ENCODE measurements around the gene TP53I11. TPM values are rescaled to one million over a fixed set of nuclear protein-coding genes. Genes with fewer than 3 reads are reported as not detected.

The TP53I11 gene
- total RNA-seq, 2 donors from 2014 or later: 21.8 to 91.0 TPM

DNA sequence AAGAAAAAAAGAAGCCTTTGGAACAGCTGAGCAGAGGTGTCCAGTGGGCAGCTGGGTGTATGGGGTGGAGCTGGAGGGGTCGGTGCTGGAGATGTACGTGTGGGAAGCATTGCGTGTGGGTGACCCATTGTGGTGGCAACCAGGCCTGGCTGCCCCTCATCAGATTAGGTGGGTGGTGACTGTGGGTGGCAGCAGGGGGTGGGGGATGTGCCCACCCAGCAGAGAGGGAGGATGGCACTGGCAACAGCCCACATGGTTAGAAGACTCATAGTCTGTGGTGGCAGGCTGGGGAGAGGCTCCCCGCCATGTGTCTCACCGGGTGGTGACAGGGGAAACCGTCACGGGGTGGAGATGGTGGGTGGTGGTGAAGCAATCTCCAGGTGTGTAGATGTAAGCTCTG lies 27.6 kb downstream of the TP53I11 start:
- intact Hi-C loops (cut with DNase I): loop anchor here (10.0 kb wide), 1 partner anchor 402 kb away; no protein-coding TSS in a partner anchor

DNA sequence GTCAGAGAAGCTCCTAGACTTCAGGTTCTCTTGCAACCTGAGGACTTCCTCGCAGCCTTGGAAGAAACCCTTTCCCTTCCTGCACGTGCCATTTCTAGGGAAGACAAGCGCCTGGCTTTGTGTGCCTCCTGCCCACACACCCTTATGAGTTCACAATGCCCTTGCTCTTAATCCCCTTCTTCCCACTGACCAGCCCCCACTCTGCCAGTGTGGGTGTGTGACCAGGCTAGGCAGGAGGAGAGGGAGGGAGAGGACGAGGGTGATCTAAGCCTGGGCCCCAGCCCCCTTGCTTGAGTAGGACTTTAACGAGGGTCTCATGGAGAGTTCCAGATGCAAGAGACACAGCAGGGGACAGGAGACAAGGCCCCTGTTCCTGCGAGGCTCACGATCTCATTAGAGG lies 30.2 kb downstream of the TP53I11 start:
- H3K27ac ChIP-seq: no peak overlapping the region
- no peaks in the 10 kb centered on the region for H3K36me3 ChIP-seq (replicated peaks in 1 of 2; ENCODE audit: insufficient read depth in 1 of 2, low read depth in 2 of 2)
- ATAC-seq (no peak), DNase-seq (no peak)
- no peaks in the 10 kb centered on the region for H3K9me3 ChIP-seq
- no peak overlapping the region for H3K4me3 ChIP-seq
- no peak for TF ChIP-seq POLR2A (IDR thresholded peaks at IDR 0.05)
- TF ChIP-seq, protein P1, sequence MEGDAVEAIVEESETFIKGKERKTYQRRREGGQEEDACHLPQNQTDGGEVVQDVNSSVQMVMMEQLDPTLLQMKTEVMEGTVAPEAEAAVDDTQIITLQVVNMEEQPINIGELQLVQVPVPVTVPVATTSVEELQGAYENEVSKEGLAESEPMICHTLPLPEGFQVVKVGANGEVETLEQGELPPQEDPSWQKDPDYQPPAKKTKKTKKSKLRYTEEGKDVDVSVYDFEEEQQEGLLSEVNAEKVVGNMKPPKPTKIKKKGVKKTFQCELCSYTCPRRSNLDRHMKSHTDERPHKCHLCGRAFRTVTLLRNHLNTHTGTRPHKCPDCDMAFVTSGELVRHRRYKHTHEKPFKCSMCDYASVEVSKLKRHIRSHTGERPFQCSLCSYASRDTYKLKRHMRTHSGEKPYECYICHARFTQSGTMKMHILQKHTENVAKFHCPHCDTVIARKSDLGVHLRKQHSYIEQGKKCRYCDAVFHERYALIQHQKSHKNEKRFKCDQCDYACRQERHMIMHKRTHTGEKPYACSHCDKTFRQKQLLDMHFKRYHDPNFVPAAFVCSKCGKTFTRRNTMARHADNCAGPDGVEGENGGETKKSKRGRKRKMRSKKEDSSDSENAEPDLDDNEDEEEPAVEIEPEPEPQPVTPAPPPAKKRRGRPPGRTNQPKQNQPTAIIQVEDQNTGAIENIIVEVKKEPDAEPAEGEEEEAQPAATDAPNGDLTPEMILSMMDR (IDR thresholded peaks at IDR 0.05): no peak
- 59 to 69% methylated on average over 7 of the region's 7 CpGs for WGBS, 2 donors
- no peaks in the 10 kb centered on the region for H3K27me3 ChIP-seq
- no peaks in the 10 kb centered on the region for H3K4me1 ChIP-seq
- intact Hi-C loops (cut with DNase I): loop anchor here (10.0 kb wide), 1 partner anchor 404 kb away; no protein-coding TSS in a partner anchor

More for the DNA sequence above, 27.6 kb downstream of the TP53I11 start:
- no peaks in the 10 kb centered on the region for H3K9me3 ChIP-seq
- H3K27me3 ChIP-seq: no peaks in the 10 kb centered on the region
- H3K4me3 ChIP-seq: no peak overlapping the region
- no peak for DNase-seq
- no peak overlapping the region for H3K27ac ChIP-seq
- no peak for ATAC-seq
- 78 to 84% methylated on average over 7 of the region's 7 CpGs for WGBS, 2 donors
- no peaks in the 10 kb centered on the region for H3K4me1 ChIP-seq
- no peaks in the 10 kb centered on the region for H3K36me3 ChIP-seq (replicated peaks in 1 of 2; ENCODE audit: insufficient read depth in 1 of 2, low read depth in 2 of 2)
- TF ChIP-seq POLR2A (IDR thresholded peaks at IDR 0.05): no peak
- TF ChIP-seq, protein P1 (IDR thresholded peaks at IDR 0.05): no peak

DNA sequence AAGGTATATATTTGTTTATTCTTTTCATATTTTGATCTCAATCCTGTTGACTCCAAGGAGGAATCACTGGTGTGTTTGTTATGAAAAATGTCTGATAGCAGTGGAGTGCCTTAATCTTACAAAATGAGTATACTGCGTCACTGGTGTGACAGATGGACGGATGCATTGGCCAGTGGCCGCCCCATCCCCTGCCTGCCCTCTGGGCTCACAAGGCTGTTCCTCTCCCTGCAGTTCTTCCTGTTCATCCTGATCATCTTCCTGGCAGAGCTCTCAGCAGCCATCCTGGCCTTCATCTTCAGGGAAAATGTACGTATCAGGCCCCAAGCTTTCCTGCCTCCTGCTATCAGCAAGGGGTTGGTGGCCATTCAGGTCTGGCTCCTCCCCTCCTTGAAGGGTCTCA lies 32.9 kb downstream of the TP53I11 start:
- WGBS, 2 donors: 85 to 92% methylated on average over 4 of the region's 4 CpGs
- TF ChIP-seq, protein P1 (IDR thresholded peaks at IDR 0.05): no peak
- TF ChIP-seq POLR2A (IDR thresholded peaks at IDR 0.05): no peak
- Histone ChIP-seq H3K9me3 (no peaks in the 10 kb centered on the region), H3K36me3 (replicated peaks in 1 of 2; ENCODE audit: insufficient read depth in 1 of 2, low read depth in 2 of 2) (no peaks in the 10 kb centered on the region), H3K27ac (no peak overlapping the region), H3K4me3 (no peak overlapping the region), H3K27me3 (no peaks in the 10 kb centered on the region), H3K4me1 (no peaks in the 10 kb centered on the region)
- intact Hi-C loops (cut with DNase I): no loop called here
- DNase-seq (no peak), ATAC-seq (no peak)

DNA sequence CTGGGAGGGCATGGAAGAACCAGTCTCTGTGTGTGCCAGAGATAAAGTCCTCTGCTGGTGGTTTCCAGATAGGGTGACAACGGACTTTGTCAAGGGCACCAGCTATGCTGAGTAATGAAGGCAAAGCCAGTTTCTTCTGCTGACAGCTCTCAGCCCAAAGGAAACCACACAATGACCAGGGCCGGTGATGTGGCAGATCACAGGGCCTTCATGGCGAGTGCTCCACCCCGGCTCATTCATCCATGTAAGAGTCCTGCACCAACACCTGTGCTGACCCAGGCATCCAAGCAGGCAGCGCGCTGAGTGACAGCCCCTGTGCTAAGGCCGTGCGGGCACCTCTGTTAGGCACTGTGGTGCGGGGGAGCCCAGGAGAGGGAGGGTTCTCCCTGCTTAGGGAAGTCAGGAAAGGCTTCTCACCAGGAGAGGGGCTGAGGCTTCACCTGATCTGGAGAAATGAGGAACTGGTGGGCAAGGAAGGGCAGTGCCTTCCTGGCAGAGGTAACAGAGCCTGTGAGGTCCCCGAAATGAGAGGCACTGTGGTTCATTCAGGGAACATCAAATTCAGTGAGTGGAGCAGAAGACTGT lies 33.8 kb downstream of the TP53I11 start:
- no peaks in the 10 kb centered on the region for H3K36me3 ChIP-seq (replicated peaks in 1 of 2; ENCODE audit: insufficient read depth in 1 of 2, low read depth in 2 of 2)

More for the DNA sequence above, 33.8 kb downstream of the TP53I11 start:
- no peaks in the 10 kb centered on the region for H3K27me3 ChIP-seq
- ATAC-seq (no peak), DNase-seq (no peak)
- TF ChIP-seq, protein P1 (IDR thresholded peaks at IDR 0.05): no peak
- TF ChIP-seq POLR2A (IDR thresholded peaks at IDR 0.05): no peak
- H3K4me3 ChIP-seq: no peak overlapping the region
- 59 to 63% methylated on average over 6 to 10 of the region's 10 CpGs for WGBS, 2 donors
- H3K27ac ChIP-seq: no peak overlapping the region
- H3K9me3 ChIP-seq: no peaks in the 10 kb centered on the region
- intact Hi-C loops (cut with DNase I): no loop called here
- no peaks in the 10 kb centered on the region for H3K4me1 ChIP-seq

Data from body of pancreas (tissue), 4 donors.